Measurements from ENCODE around the gene PDRG1.

The PDRG1 gene

DNA sequence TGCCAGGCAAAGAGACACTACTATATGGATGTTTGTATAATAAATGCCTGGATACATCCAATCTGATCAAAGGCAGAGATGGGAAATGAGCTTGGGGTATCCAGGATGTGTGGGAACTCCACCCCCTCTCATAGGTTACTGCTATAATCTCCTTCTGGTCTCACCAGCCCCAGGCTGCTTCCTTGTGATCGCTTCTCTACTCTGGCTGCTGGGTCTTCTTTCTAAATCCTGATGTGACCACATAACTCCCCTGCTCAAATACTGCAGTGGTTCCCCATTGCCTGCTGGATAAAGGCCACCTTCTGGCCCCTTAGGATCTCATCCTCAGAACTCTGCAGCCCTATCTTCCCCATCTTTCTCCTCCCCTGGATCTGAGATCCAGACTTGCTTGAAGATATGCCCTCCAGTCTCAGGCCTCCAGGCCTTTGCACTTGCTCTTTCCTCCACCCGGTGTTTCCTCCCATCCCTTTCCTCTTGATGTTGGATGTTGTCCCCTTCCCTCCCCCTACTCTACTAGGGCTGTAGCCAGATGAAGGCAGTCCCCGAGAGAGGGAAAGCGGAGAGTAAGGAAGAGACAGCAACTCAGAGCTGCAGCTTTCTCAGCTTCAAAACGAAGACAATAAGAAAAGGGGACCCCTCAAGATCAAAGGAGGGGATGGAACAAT is 15.3 kb upstream of the PDRG1 start:
- Histone ChIP-seq H3K36me3 (replicated peaks; ENCODE audit: low read depth, low read length) (no peaks in the 10 kb centered on the region), H3K9me3 (ENCODE audit: insufficient read depth, low read length) (no peaks in the 10 kb centered on the region), H3K9ac (ENCODE audit: low read length) (no peak overlapping the region), H3K27ac (ENCODE audit: low read length) (no peak overlapping the region), H3K79me2 (ENCODE audit: low read length) (no peaks in the 10 kb centered on the region), H3K4me1 (ENCODE audit: low read length) (no peaks in the 10 kb centered on the region), H3K27me3 (ENCODE audit: low read depth, low read length) (peaks cover 68% of the 10 kb centered on the region), H4K20me1 (ENCODE audit: insufficient read depth, low read length) (peaks cover 9% of the 10 kb centered on the region), H3K4me2 (ENCODE audit: low read length) (peak overlapping the region; percentile 67), H2AFZ (ENCODE audit: low read depth, low read length) (no peak overlapping the region), H3K4me3 (ENCODE audit: low read length) (peak overlapping the region; percentile 37)
- TF ChIP-seq, protein P1, sequence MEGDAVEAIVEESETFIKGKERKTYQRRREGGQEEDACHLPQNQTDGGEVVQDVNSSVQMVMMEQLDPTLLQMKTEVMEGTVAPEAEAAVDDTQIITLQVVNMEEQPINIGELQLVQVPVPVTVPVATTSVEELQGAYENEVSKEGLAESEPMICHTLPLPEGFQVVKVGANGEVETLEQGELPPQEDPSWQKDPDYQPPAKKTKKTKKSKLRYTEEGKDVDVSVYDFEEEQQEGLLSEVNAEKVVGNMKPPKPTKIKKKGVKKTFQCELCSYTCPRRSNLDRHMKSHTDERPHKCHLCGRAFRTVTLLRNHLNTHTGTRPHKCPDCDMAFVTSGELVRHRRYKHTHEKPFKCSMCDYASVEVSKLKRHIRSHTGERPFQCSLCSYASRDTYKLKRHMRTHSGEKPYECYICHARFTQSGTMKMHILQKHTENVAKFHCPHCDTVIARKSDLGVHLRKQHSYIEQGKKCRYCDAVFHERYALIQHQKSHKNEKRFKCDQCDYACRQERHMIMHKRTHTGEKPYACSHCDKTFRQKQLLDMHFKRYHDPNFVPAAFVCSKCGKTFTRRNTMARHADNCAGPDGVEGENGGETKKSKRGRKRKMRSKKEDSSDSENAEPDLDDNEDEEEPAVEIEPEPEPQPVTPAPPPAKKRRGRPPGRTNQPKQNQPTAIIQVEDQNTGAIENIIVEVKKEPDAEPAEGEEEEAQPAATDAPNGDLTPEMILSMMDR (IDR thresholded peaks at IDR 0.05; ENCODE audit: low read depth, low read length): no peak
- TF ChIP-seq EZH2phosphoT487 (IDR thresholded peaks at IDR 0.05; ENCODE audit: low read depth): no peak

DNA sequence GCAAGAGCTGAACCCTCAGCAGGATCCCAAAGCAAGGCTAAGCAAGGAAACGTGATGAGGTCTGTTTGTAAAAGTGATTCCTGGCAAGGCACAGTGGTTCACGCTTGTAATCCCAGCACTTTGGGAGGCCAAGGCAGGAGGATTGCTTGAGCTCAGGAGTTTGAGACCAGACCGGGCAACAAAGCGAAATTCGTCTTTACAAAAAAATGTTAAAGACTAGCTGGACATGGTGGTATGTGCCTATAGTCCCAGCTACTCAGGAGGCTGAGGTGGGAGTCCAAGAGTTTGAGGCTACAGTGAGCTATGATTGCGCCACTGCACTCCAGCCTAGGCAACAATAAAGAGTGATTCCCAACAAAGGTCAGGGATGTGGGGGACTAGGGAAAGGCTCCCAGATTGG is 12.0 kb upstream of the PDRG1 start:
- H3K79me2 ChIP-seq (ENCODE audit: low read length): no peaks in the 10 kb centered on the region
- no peaks in the 10 kb centered on the region for H3K4me1 ChIP-seq (ENCODE audit: low read length)
- TF ChIP-seq EZH2phosphoT487 (IDR thresholded peaks at IDR 0.05; ENCODE audit: low read depth): no peak
- TF ChIP-seq, protein P1 (IDR thresholded peaks at IDR 0.05; ENCODE audit: low read depth, low read length): no peak
- no peak overlapping the region for H2AFZ ChIP-seq (ENCODE audit: low read depth, low read length)
- peaks cover 51% of the 10 kb centered on the region for H3K27me3 ChIP-seq (ENCODE audit: low read depth, low read length)
- no peaks in the 10 kb centered on the region for H3K36me3 ChIP-seq (replicated peaks; ENCODE audit: low read depth, low read length)
- H3K27ac ChIP-seq (ENCODE audit: low read length): no peak overlapping the region
- H3K9me3 ChIP-seq (ENCODE audit: insufficient read depth, low read length): no peaks in the 10 kb centered on the region
- no peak overlapping the region for H3K9ac ChIP-seq (ENCODE audit: low read length)
- no peak overlapping the region for H3K4me3 ChIP-seq (ENCODE audit: low read length)
- peaks cover 4% of the 10 kb centered on the region; the same call in 1 of the 2 replicates for H4K20me1 ChIP-seq (ENCODE audit: insufficient read depth, low read length)
- no peak overlapping the region for H3K4me2 ChIP-seq (ENCODE audit: low read length)

DNA sequence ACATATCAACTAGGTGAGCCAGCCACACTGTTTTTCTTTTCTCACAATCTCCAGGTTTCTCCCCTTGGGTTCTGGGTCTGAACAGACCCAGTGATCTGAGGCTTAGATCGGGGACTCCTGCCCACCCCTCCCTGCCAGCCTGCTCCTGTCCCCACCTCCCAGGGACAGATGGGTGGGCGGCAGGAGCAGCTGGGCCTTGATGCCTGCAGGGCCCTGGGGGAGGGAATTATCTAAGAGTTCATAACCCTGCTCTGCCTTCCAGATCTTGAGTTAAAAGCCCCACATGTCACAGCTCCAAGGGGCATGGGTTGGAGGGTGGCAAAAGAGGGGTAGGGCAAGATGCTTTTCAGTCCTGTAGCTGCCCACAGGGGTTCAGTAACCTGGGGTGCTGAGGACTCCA is 10.9 kb upstream of the PDRG1 start:
- no peaks in the 10 kb centered on the region for H4K20me1 ChIP-seq (ENCODE audit: insufficient read depth, low read length)
- peaks cover 3% of the 10 kb centered on the region for H3K4me1 ChIP-seq (ENCODE audit: low read length)
- H3K79me2 ChIP-seq (ENCODE audit: low read length): no peaks in the 10 kb centered on the region
- no peak overlapping the region for H3K4me3 ChIP-seq (ENCODE audit: low read length)
- H3K36me3 ChIP-seq (replicated peaks; ENCODE audit: low read depth, low read length): no peaks in the 10 kb centered on the region
- H3K27me3 ChIP-seq (ENCODE audit: low read depth, low read length): peaks cover 49% of the 10 kb centered on the region
- TF ChIP-seq, protein P1 (IDR thresholded peaks at IDR 0.05; ENCODE audit: low read depth, low read length): no peak
- TF ChIP-seq EZH2phosphoT487 (IDR thresholded peaks at IDR 0.05; ENCODE audit: low read depth): no peak
- H2AFZ ChIP-seq (ENCODE audit: low read depth, low read length): no peak overlapping the region
- H3K9me3 ChIP-seq (ENCODE audit: insufficient read depth, low read length): no peaks in the 10 kb centered on the region
- H3K27ac ChIP-seq (ENCODE audit: low read length): no peak overlapping the region
- no peak overlapping the region for H3K4me2 ChIP-seq (ENCODE audit: low read length)
- no peak overlapping the region for H3K9ac ChIP-seq (ENCODE audit: low read length)

DNA sequence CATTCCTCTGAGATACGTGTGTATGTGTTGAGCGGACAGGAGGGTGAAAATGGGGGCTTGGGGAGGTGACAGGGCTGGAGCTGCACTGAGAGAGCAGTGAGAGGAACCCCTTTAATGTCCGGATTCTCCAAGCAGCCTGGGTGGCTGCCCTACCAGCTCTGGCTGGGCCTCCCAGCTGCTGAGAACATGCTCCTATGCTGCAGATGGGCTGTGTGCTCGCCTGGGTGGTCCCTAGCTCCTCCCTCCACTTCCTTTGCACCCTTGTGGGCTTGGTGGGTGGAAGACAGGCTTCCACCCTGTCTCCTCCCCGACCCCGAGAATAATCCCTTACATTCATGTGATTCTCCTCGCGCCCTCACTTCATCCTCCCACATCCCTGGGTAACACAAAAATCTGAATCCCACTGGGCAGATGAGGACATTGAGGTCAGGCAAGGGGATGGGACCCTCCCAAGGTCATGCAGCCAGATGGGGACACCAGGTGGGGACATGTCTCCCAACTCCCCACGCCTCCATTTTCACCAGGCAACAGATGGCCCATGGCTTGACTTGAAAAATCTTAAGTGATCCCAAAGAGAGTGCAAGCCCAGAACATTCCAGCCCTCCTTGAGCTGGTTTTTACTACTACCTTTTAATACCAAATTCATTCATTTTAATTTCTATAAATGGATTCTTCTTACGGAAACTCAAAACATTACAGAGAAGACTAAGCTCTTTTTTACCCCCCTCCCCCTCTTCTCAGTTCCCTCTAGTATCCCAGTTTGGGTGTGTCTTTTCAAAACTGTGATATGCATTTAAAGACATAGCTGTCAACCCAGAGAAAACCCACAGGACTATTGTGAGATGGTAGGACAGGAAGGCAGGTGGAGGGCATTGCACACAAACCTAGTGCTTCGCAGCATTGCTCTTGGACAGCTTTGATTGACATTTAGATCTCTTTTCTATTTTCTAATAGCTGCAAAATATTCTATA is 5.0 kb upstream of the PDRG1 start:
- peak overlapping the region; percentile 49 for H3K4me3 ChIP-seq (ENCODE audit: low read length)
- H3K79me2 ChIP-seq (ENCODE audit: low read length): peaks cover under 1% of the 10 kb centered on the region; the same call in 1 of the 2 replicates
- H3K27me3 ChIP-seq (ENCODE audit: low read depth, low read length): peaks cover 7% of the 10 kb centered on the region; the same call in 1 of the 2 replicates
- no peaks in the 10 kb centered on the region for H4K20me1 ChIP-seq (ENCODE audit: insufficient read depth, low read length)
- H3K4me2 ChIP-seq (ENCODE audit: low read length): peak overlapping the region; percentile 75
- H3K9ac ChIP-seq (ENCODE audit: low read length): peak overlapping the region; percentile 37
- no peaks in the 10 kb centered on the region for H3K9me3 ChIP-seq (ENCODE audit: insufficient read depth, low read length)
- TF ChIP-seq EZH2phosphoT487 (IDR thresholded peaks at IDR 0.05; ENCODE audit: low read depth): no peak
- TF ChIP-seq, protein P1 (IDR thresholded peaks at IDR 0.05; ENCODE audit: low read depth, low read length): no peak
- H3K36me3 ChIP-seq (replicated peaks; ENCODE audit: low read depth, low read length): no peaks in the 10 kb centered on the region
- H2AFZ ChIP-seq (ENCODE audit: low read depth, low read length): 0 out of 2 replicates have a peak overlapping the region, but pooled peaks have one; percentile 49
- peak overlapping the region; percentile 45 for H3K27ac ChIP-seq (ENCODE audit: low read length)
- peaks cover 25% of the 10 kb centered on the region for H3K4me1 ChIP-seq (ENCODE audit: low read length)

All from OCI-LY3 (cell line).